IMR-90 (cell line): ENCODE data around the gene ALAS1. TPM values are rescaled to one million over a fixed set of nuclear protein-coding genes. Genes with fewer than 3 reads are reported as not detected.
"Not testable (repeated sequence)": the region's sequence is repeated elsewhere in the genome, so short reads cannot be mapped to it uniquely, and the experiment has no call there.

Source experiments
- ATAC-seq: fragments of 200-7000 bp; cut with Tn5 transposase; 2 replicates; pipeline ENCODE4 v1.9.1; 2020; ENCODE audit warnings: low read depth, mild to moderate bottlenecking, moderate library complexity
- BruUV-seq: library from RNA; stranded (reverse); fragments of 400-500 nt; replicated peaks from 2 replicates; lab custom pipeline; 2021; lab: Mats Ljungman, UMichigan
- CTCF ChIA-PET: fragments of 300-600 bp; formaldehyde crosslinking; extraction: SDS; loops from one replicate; lab custom pipeline; 2021; ENCODE audit warnings: antibody characterized with exemption; lab: Yijun Ruan, JAX
- POLR2A ChIA-PET: fragments of 300-600 bp; sonication (Branson Sonifier 250); formaldehyde crosslinking; loops from one replicate; lab custom pipeline; 2022; ENCODE audit warnings: antibody characterized with exemption; ENCODE audit not compliant: unreplicated experiment; lab: Charles Lee
- DNase-seq: peaks from one replicate; pipeline ENCODE4 v3.0.0; 2013
- H2AFZ ChIP-seq: replicated peaks from 2 replicates; pipeline ENCODE3; 2013; ENCODE audit warnings: low read length, mild to moderate bottlenecking; ENCODE audit not compliant: poor library complexity
- H2AK5ac ChIP-seq: 2 replicates; pipeline ENCODE4 v1.6.1; 2013; ENCODE audit warnings: low read depth, low read length, inconsistent platforms
- H2AK9ac ChIP-seq: replicated peaks from 2 replicates; pipeline ENCODE3; 2013; ENCODE audit warnings: mild to moderate bottlenecking, low read depth, low read length, moderate library complexity; ENCODE audit not compliant: poor library complexity
- H2BK120ac ChIP-seq: 2 replicates; pipeline ENCODE4 v1.6.1; 2013; ENCODE audit warnings: low read depth, low read length, inconsistent platforms
- H2BK15ac ChIP-seq: 3 replicates; pipeline ENCODE4 v1.6.1; 2013; ENCODE audit warnings: low read depth, low read length, inconsistent platforms
- H2BK20ac ChIP-seq: 2 replicates; pipeline ENCODE4 v1.6.1; 2013; ENCODE audit warnings: low read depth, mild to moderate bottlenecking, inconsistent platforms, low read length, moderate library complexity
- H2BK5ac ChIP-seq: 2 replicates; pipeline ENCODE4 v1.6.1; 2013; ENCODE audit warnings: mild to moderate bottlenecking, low read depth, low read length, inconsistent platforms; ENCODE audit not compliant: poor library complexity, severe bottlenecking
- H3K14ac ChIP-seq: replicated peaks from 2 replicates; pipeline ENCODE4 v1.6.1; 2013; ENCODE audit warnings: low read depth, low read length, inconsistent platforms
- H3K18ac ChIP-seq: 2 replicates; pipeline ENCODE4 v1.6.1; 2013; ENCODE audit warnings: low read depth, low read length, control low read depth
- H3K23ac ChIP-seq: 2 replicates; pipeline ENCODE4 v1.6.1; 2013; ENCODE audit warnings: low read depth, low read length, inconsistent platforms
- H3K27ac ChIP-seq: 2 replicates; pipeline ENCODE4 v1.5.1; 2013; ENCODE audit warnings: mild to moderate bottlenecking, control low read depth, low read length; ENCODE audit not compliant: insufficient read depth
- H3K27me3 ChIP-seq: 2 replicates; pipeline ENCODE4 v1.6.1; 2013; ENCODE audit warnings: low read length; ENCODE audit not compliant: control insufficient read depth, insufficient read depth
- H3K36me3 ChIP-seq: 2 replicates; pipeline ENCODE4 v1.6.1; 2013; ENCODE audit warnings: low read length, mixed read lengths; ENCODE audit not compliant: control insufficient read depth, insufficient read depth
- H3K4ac ChIP-seq: 2 replicates; pipeline ENCODE4 v1.6.1; 2013; ENCODE audit warnings: low read depth, low read length, inconsistent platforms
- H3K4me1 ChIP-seq: 2 replicates; pipeline ENCODE4 v1.6.1; 2013; ENCODE audit warnings: low read length, mixed read lengths; ENCODE audit not compliant: control insufficient read depth, insufficient read depth
- H3K4me2 ChIP-seq: 2 replicates; pipeline ENCODE4 v1.6.1; 2013; ENCODE audit warnings: low read depth, mild to moderate bottlenecking, control low read depth, low read length, moderate library complexity
- H3K4me3 ChIP-seq: 2 replicates; pipeline ENCODE4 v1.5.1; 2013; ENCODE audit warnings: low read depth, mild to moderate bottlenecking, control low read depth, low read length, moderate library complexity; ENCODE audit not compliant: insufficient read depth
- H3K56ac ChIP-seq: 2 replicates; pipeline ENCODE4 v1.6.1; 2013; ENCODE audit warnings: low read length, inconsistent platforms; ENCODE audit not compliant: insufficient read depth; ENCODE audit errors: extremely low read depth
- H3K79me1 ChIP-seq, 2 experiments: 2 replicates each; pipeline ENCODE4 v1.6.1; 2013; ENCODE audit warnings: low read length in 2 of 2, inconsistent platforms in 1 of 2, low read depth in 1 of 2
- H3K9ac ChIP-seq: 2 replicates; pipeline ENCODE4 v1.6.1; 2013; ENCODE audit warnings: low read depth, low read length, control low read depth
- H3K9me1 ChIP-seq: 2 replicates; pipeline ENCODE4 v1.6.1; 2013; ENCODE audit warnings: low read length, inconsistent platforms; ENCODE audit not compliant: insufficient read depth
- H3K9me3 ChIP-seq: 2 replicates; pipeline ENCODE4 v1.6.1; 2013; ENCODE audit warnings: low read length; ENCODE audit not compliant: control insufficient read depth, insufficient read depth
- H4K20me1 ChIP-seq: 2 replicates; pipeline ENCODE4 v1.6.1; 2013; ENCODE audit warnings: low read length, inconsistent platforms; ENCODE audit not compliant: insufficient read depth
- H4K5ac ChIP-seq: 2 replicates; pipeline ENCODE4 v1.6.1; 2013; ENCODE audit warnings: mild to moderate bottlenecking, low read depth, low read length, control low read depth
- H4K8ac ChIP-seq, 2 experiments: 2 replicates each; pipeline ENCODE4 v1.6.1; 2013; ENCODE audit warnings: low read depth in 2 of 2, low read length in 2 of 2, control low read depth in 1 of 2, inconsistent platforms in 1 of 2
- H4K91ac ChIP-seq: 2 replicates; pipeline ENCODE4 v1.6.1; 2013; ENCODE audit warnings: low read depth, low read length, inconsistent platforms; ENCODE audit not compliant: insufficient read depth
- BHLHE40 ChIP-seq: fragments of 150-350 bp; IDR thresholded peaks from 2 replicates; pipeline ENCODE4 v1.6.1; 2016; ENCODE audit warnings: mild to moderate bottlenecking, low read depth, low read length
- CEBPB ChIP-seq: IDR thresholded peaks from 2 replicates; pipeline ENCODE4 v1.6.1; 2012; ENCODE audit warnings: low read depth, low read length, improper control_type of control experiment
- ELK1 ChIP-seq: fragments of 150-350 bp; IDR thresholded peaks from 2 replicates; pipeline ENCODE4 v1.6.1; 2016; ENCODE audit warnings: low read depth, mild to moderate bottlenecking, low read length, moderate library complexity, borderline replicate concordance
- NFE2L2 ChIP-seq: fragments of 150-350 bp; IDR thresholded peaks from 2 replicates; pipeline ENCODE4 v1.6.1; 2016; ENCODE audit warnings: low read depth, mild to moderate bottlenecking, low read length
- RAD21 ChIP-seq: IDR thresholded peaks from 2 replicates; pipeline ENCODE4 v1.6.1; 2012; ENCODE audit warnings: low read length, improper control_type of control experiment
- RCOR1 ChIP-seq: IDR thresholded peaks from 2 replicates; pipeline ENCODE4 v1.6.1; 2012; ENCODE audit warnings: mild to moderate bottlenecking, low read length, improper control_type of control experiment; ENCODE audit not compliant: insufficient replicate concordance
- USF2 ChIP-seq: fragments of 150-350 bp; IDR thresholded peaks from 2 replicates; pipeline ENCODE4 v1.6.1; 2017; ENCODE audit warnings: mild to moderate bottlenecking, antibody characterized with exemption, low read length, low read depth
- WGBS, 2 experiments: methylation state at CpG; one replicate each; pipeline versions ENCODE4 v1.1.5 to v1.1.7; 2013; ENCODE audit warnings: missing lambda C conversion rate in 2 of 2; ENCODE audit not compliant: insufficient read length in 1 of 2; ENCODE audit errors: extremely low coverage in 2 of 2; 5-methylcytosine and 5-hydroxymethylcytosine counted together
- dilution Hi-C: fragments of 300-500 bp; cut with HindIII; formaldehyde crosslinking; loops from one replicate; pipeline ENCODE4 v1.14.3; 2018; ENCODE audit warnings: low sequenced_read_pairs; ENCODE audit not compliant: unreplicated experiment
- in situ Hi-C: fragments of 300-500 bp; cut with MboI; formaldehyde crosslinking; loops from 3 replicates; pipeline ENCODE4 v1.14.3; 2019; ENCODE audit warnings: low sequenced_read_pairs, inconsistent platforms, mixed read lengths
- intact Hi-C: fragments of 100-400 bp; cut with micrococcal nuclease; formaldehyde crosslinking; loops from 2 replicates; pipeline ENCODE4 v1.10.0; 2022
- polyA plus RNA-seq, 3 experiments: library from polyadenylated mRNA; depleted of rRNA; stranded (reverse); fragments of >200 nt; gene quantifications; 2 replicates each; pipeline ENCODE4 v1.2.3, GENCODE V29; 2012; ENCODE audit warnings: low replicate concordance in 1 of 3
- total RNA-seq: library from RNA; depleted of rRNA; stranded (reverse); fragments of >200 nt; gene quantifications from 2 replicates; pipeline ENCODE4 v1.2.3, GENCODE V29; 2012

ALAS1 gene
- total and polyA plus RNA-seq, 2 of the 4 experiments (the other 2 are of a cell fraction), result 32.8 to 47.2 TPM

- Histone ChIP-seq H2BK5ac (no peak overlapping the region), H2BK15ac (no peak overlapping the region), H3K36me3 (no peaks in the 10 kb centered on the region), H3K4ac (no peak overlapping the region), H2BK120ac (no peak overlapping the region), H4K5ac (no peak overlapping the region), H2AFZ (no peak overlapping the region), H3K9me3 (no peaks in the 10 kb centered on the region), H4K91ac (no peak overlapping the region), H3K4me1 (peaks cover 4% of the 10 kb centered on the region; the same call in 1 of the 2 replicates), H3K9me1 (peaks cover 10% of the 10 kb centered on the region), H2AK9ac (no peak overlapping the region), H3K27me3 (peaks cover 10% of the 10 kb centered on the region), H2AK5ac (no peak overlapping the region), H3K27ac (no peak overlapping the region), H3K4me2 (no peak overlapping the region), H3K9ac (no peak overlapping the region), H4K8ac (no peak overlapping the region), H3K4me3 (no peak overlapping the region), H3K18ac (no peak overlapping the region), H3K23ac (no peak overlapping the region), H3K79me1 (no peaks in the 10 kb centered on the region), H4K20me1 (no peaks in the 10 kb centered on the region), H3K56ac (no peak overlapping the region), H3K14ac (no peak overlapping the region), H2BK20ac (no peak overlapping the region)
- in situ Hi-C loops, result no loop called here
- 56% methylated on average over 3 of the region's 5 CpGs; no CpG with 5 or more reads in 1 of the 2 experiments for WGBS, 2 experiments
- POLR2A ChIA-PET, result no interaction called here
- dilution Hi-C loops, result no loop called here
- no TSS peak for BruUV-seq
- TF ChIP-seq USF2 (no peak), RCOR1 (no peak), BHLHE40 (no peak), ELK1 (no peak), CEBPB (no peak), NFE2L2 (no peak), RAD21 (no peak)
- CTCF ChIA-PET, result no interaction called here
- intact Hi-C loops, result no loop called here
- DNase-seq (no peak), ATAC-seq (no peak)
Observed at GRCh38 chr3:52177701-52178042, 20.3 kb upstream of the ALAS1 start.

- H3K27me3 ChIP-seq, result peaks cover 11% of the 10 kb centered on the region
- H4K20me1 ChIP-seq, DNase-seq, H2AFZ ChIP-seq, H2BK120ac ChIP-seq, H3K23ac ChIP-seq, H3K27ac ChIP-seq, H3K4me1 ChIP-seq, H3K4ac ChIP-seq, dilution Hi-C loops, H2AK9ac ChIP-seq, H2BK20ac ChIP-seq, H3K18ac ChIP-seq, CTCF ChIA-PET, H3K56ac ChIP-seq, H4K8ac ChIP-seq, H2BK15ac ChIP-seq, H3K79me1 ChIP-seq, H4K5ac ChIP-seq, H3K4me3 ChIP-seq, in situ Hi-C loops, H3K4me2 ChIP-seq, BruUV-seq, H2BK5ac ChIP-seq, H3K9me1 ChIP-seq, POLR2A ChIA-PET, H3K9ac ChIP-seq, H3K9me3 ChIP-seq, H3K36me3 ChIP-seq, H2AK5ac ChIP-seq, H3K14ac ChIP-seq, H4K91ac ChIP-seq, ATAC-seq, intact Hi-C loops: not testable (repeated sequence)
- 100% methylated on average over 1 of the region's 4 CpGs; no CpG with 5 or more reads in 1 of the 2 experiments for WGBS, 2 experiments
Observed at GRCh38 chr3:52178126-52178525, 19.8 kb upstream of the ALAS1 start.
